Neural cell (in vitro differentiated cells): ENCODE results near the gene DAP. TPM values are rescaled to one million over a fixed set of nuclear protein-coding genes. Genes with fewer than 3 reads are reported as not detected.

ENCODE experiments used
- H2AFZ ChIP-seq: fragments of 200-600, 300-800 bp; sonication (generic), shearing (Covaris generic); 2 replicates; pipeline ENCODE4 v1.6.0; 2014; ENCODE audit warnings: low read depth, mild to moderate bottlenecking, antibody characterized with exemption, low read length, moderate library complexity
- H3F3A ChIP-seq: fragments of 200-600 bp; shearing (Covaris generic); 2 replicates; pipeline ENCODE4 v1.6.1; 2016; ENCODE audit warnings: mild to moderate bottlenecking, moderate library complexity, mixed read lengths, antibody characterized with exemption, low read length; ENCODE audit not compliant: insufficient read depth, poor library complexity, severe bottlenecking
- H3K27ac ChIP-seq: fragments of 200-600, 300-800 bp; sonication (generic), shearing (Covaris generic); 2 replicates; pipeline ENCODE4 v1.5.1; 2014; ENCODE audit warnings: mild to moderate bottlenecking, low read length, moderate library complexity
- H3K27me3 ChIP-seq: fragments of 300-800, 200-600 bp; sonication (generic), shearing (Covaris generic); 2 replicates; pipeline ENCODE4 v1.6.0; 2014; ENCODE audit warnings: mild to moderate bottlenecking, low read depth, low read length, moderate library complexity; ENCODE audit not compliant: insufficient read depth
- H3K36me3 ChIP-seq: fragments of 300-800, 200-600 bp; sonication (generic), shearing (Covaris generic); 2 replicates; pipeline ENCODE4 v1.5.1; 2014; ENCODE audit warnings: mild to moderate bottlenecking, antibody characterized with exemption, low read length, moderate library complexity; ENCODE audit not compliant: insufficient read depth
- H3K4me2 ChIP-seq: fragments of 300-800, 200-600 bp; sonication (generic), shearing (Covaris generic); 2 replicates; pipeline ENCODE4 v1.6.0; 2014; ENCODE audit warnings: mild to moderate bottlenecking, low read length
- H3K4me3 ChIP-seq: fragments of 300-800, 200-600 bp; sonication (generic), shearing (Covaris generic); 2 replicates; pipeline ENCODE4 v1.5.1; 2014; ENCODE audit warnings: mild to moderate bottlenecking, low read length, moderate library complexity
- H3K79me2 ChIP-seq: fragments of 200-600 bp; shearing (Covaris generic); replicated peaks from 2 replicates; pipeline ENCODE4 v1.6.0; 2014; ENCODE audit warnings: mild to moderate bottlenecking, low read length, moderate library complexity; ENCODE audit not compliant: insufficient read depth
- H3K9ac ChIP-seq: fragments of 300-800, 200-600 bp; sonication (generic), shearing (Covaris generic); 2 replicates; pipeline ENCODE4 v1.6.1; 2016; ENCODE audit warnings: mild to moderate bottlenecking, low read length, mixed read lengths
- H3K9me2 ChIP-seq: fragments of 200-600 bp; shearing (Covaris generic); 2 replicates; pipeline ENCODE4 v1.6.1; 2016; ENCODE audit warnings: mild to moderate bottlenecking, low read length, mixed read lengths; ENCODE audit not compliant: insufficient read depth
- H3K9me3 ChIP-seq: fragments of 200-600, 300-800 bp; sonication (generic), shearing (Covaris generic); 2 replicates; pipeline ENCODE4 v1.6.1; 2016; ENCODE audit warnings: mild to moderate bottlenecking, mixed run types, low read length, moderate library complexity, mixed read lengths
- H4K20me1 ChIP-seq: fragments of 200-600 bp; shearing (Covaris generic); 2 replicates; pipeline ENCODE4 v1.6.1; 2016; ENCODE audit warnings: mild to moderate bottlenecking, mixed run types; ENCODE audit not compliant: insufficient read depth
- CTCF ChIP-seq: fragments of 450-650 bp; IDR thresholded peaks from 2 replicates; pipeline ENCODE4 v1.5.1; 2014; ENCODE audit warnings: antibody characterized with exemption, mild to moderate bottlenecking, moderate library complexity; ENCODE audit not compliant: poor library complexity, severe bottlenecking
- EP300 ChIP-seq: fragments of 450-650 bp; conservative IDR thresholded peaks from 2 replicates; pipeline ENCODE4 v1.6.1; 2014; ENCODE audit warnings: antibody characterized with exemption, mild to moderate bottlenecking, moderate library complexity; ENCODE audit not compliant: poor library complexity, severe bottlenecking
- EZH2 ChIP-seq: fragments of 200-600, 300-800 bp; shearing (Covaris generic), sonication (generic); IDR thresholded peaks from 2 replicates; pipeline ENCODE4 v1.6.1; 2014; ENCODE audit warnings: antibody characterized with exemption, low read length, borderline replicate concordance, mild to moderate bottlenecking; ENCODE audit not compliant: insufficient read depth, poor library complexity, severe bottlenecking
- MXI1 ChIP-seq: fragments of 450-650 bp; conservative IDR thresholded peaks from 2 replicates; pipeline ENCODE4 v1.6.1; 2014; ENCODE audit warnings: antibody characterized with exemption, mild to moderate bottlenecking; ENCODE audit not compliant: poor library complexity, severe bottlenecking
- POLR2AphosphoS5 ChIP-seq: IDR thresholded peaks from 2 replicates; pipeline ENCODE4 v1.6.1; 2012
- RAD21 ChIP-seq: fragments of 450-650 bp; conservative IDR thresholded peaks from 2 replicates; pipeline ENCODE4 v1.6.1; 2014; ENCODE audit warnings: antibody characterized with exemption, mild to moderate bottlenecking, moderate library complexity
- SMC3 ChIP-seq: fragments of 450-650 bp; conservative IDR thresholded peaks from 2 replicates; pipeline ENCODE4 v1.6.1; 2014; ENCODE audit warnings: antibody characterized with exemption, mild to moderate bottlenecking, moderate library complexity; ENCODE audit not compliant: poor library complexity
- TAF1 ChIP-seq: IDR thresholded peaks from 2 replicates; pipeline ENCODE4 v1.6.1; 2012; ENCODE audit warnings: low read depth
- polyA plus RNA-seq: library from polyadenylated mRNA; depleted of rRNA; stranded (reverse); fragments of >200 nt; gene quantifications from 2 replicates; pipeline ENCODE4 v1.2.3, GENCODE V29; 2014
- TF ChIP-seq, protein P1 (sequence below): IDR thresholded peaks from 2 replicates; pipeline ENCODE4 v1.6.1; 2012; ENCODE audit warnings: borderline replicate concordance

DAP gene
- polyA plus RNA-seq, 1 donor from 2014 or later, result 9.3 TPM

DNA sequence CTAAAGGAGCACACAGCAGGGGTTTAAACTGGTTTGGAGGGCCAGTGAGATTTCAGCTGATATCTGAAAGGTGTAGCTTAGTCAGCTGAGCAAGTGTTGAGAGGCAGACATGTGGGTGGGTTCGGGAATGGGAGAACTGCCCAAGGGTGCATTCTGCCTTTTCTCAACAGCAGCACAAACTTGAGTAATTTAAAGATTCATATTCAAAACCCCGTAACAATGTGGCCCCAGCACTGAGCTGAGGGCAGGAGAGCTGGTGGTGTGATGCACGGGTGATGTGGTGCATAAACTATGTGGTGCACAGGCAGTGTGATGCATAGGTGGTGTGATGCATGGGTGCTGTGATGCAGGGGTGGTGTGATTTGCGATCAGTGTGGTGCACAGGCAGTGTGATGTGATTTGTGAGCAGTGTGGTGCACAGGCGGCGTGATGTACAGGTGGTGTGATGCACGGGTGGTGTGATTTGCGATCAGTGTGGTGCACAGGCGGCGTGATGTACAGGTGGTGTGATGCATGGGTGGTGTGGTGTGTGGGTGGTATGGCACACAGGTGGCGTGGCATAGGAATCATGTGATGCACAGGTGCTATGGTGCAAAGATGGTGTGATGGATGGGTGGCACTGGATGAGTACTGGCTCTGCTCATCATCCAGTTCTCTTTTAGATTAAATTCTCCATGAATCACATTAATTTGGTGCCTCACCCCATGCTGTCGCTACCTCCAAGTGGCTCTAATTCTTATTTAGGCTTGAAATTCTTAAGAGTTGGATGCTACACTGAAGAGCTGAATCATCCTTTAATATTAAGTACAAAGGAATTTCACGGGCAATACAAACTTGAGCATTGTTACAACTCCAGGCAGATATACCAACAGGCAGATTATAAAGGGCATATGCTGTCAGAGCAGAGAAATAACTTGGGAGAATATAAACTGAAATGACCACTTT lies 53.6 kb downstream of the DAP start:
- no peak overlapping the region for H3K9ac ChIP-seq
- H4K20me1 ChIP-seq, result no peaks in the 10 kb centered on the region

DNA sequence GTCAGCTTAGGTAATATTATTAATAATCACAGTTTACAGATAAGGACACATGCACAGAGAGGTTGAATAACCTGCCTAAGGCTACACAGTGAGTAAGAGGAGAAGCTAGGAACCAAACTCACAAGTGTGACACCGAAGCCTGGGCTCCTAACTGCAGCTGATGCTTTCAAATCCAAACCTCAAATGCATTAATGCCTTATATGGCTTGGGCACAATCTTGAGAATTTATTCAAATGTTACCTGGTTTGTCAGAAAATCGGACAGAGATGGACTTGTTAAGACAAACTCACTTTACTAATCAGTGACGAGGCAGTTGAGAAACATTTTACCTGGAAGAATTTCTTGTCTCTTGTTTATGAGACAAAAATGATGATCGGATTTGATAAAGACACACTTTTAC lies 54.7 kb downstream of the DAP start:
- Histone ChIP-seq H3K9me3 (no peaks in the 10 kb centered on the region), H3K4me3 (no peak overlapping the region), H3K27ac (no peak overlapping the region), H3K27me3 (no peaks in the 10 kb centered on the region), H3K4me2 (no peak overlapping the region), H3K36me3 (no peaks in the 10 kb centered on the region), H3K79me2 (no peaks in the 10 kb centered on the region), H2AFZ (no peak overlapping the region), H3K9me2 (no peaks in the 10 kb centered on the region), H3F3A (no peaks in the 10 kb centered on the region), H3K9ac (no peak overlapping the region), H4K20me1 (no peaks in the 10 kb centered on the region)
- TF ChIP-seq, protein P1, sequence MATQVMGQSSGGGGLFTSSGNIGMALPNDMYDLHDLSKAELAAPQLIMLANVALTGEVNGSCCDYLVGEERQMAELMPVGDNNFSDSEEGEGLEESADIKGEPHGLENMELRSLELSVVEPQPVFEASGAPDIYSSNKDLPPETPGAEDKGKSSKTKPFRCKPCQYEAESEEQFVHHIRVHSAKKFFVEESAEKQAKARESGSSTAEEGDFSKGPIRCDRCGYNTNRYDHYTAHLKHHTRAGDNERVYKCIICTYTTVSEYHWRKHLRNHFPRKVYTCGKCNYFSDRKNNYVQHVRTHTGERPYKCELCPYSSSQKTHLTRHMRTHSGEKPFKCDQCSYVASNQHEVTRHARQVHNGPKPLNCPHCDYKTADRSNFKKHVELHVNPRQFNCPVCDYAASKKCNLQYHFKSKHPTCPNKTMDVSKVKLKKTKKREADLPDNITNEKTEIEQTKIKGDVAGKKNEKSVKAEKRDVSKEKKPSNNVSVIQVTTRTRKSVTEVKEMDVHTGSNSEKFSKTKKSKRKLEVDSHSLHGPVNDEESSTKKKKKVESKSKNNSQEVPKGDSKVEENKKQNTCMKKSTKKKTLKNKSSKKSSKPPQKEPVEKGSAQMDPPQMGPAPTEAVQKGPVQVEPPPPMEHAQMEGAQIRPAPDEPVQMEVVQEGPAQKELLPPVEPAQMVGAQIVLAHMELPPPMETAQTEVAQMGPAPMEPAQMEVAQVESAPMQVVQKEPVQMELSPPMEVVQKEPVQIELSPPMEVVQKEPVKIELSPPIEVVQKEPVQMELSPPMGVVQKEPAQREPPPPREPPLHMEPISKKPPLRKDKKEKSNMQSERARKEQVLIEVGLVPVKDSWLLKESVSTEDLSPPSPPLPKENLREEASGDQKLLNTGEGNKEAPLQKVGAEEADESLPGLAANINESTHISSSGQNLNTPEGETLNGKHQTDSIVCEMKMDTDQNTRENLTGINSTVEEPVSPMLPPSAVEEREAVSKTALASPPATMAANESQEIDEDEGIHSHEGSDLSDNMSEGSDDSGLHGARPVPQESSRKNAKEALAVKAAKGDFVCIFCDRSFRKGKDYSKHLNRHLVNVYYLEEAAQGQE, result no peak
- TF ChIP-seq CTCF, result no peak
- no peak for TF ChIP-seq TAF1
- TF ChIP-seq RAD21, result no peak
- TF ChIP-seq SMC3, result no peak
- TF ChIP-seq POLR2AphosphoS5, result no peak
- TF ChIP-seq EZH2, result no peak
- TF ChIP-seq MXI1, result no peak
- no peak for TF ChIP-seq EP300

More for the DNA sequence above, 53.6 kb downstream of the DAP start:
- H3K79me2 ChIP-seq, result no peaks in the 10 kb centered on the region
- no peaks in the 10 kb centered on the region for H3K36me3 ChIP-seq
- no peak overlapping the region for H3K4me3 ChIP-seq
- H3K27ac ChIP-seq, result no peak overlapping the region
- H3F3A ChIP-seq, result no peaks in the 10 kb centered on the region
- TF ChIP-seq RAD21, result no peak
- TF ChIP-seq, protein P1, result no peak
- H3K9me2 ChIP-seq, result no peaks in the 10 kb centered on the region
- H3K4me2 ChIP-seq, result no peak overlapping the region
- no peak overlapping the region for H2AFZ ChIP-seq
- H3K9me3 ChIP-seq, result no peaks in the 10 kb centered on the region
- H3K27me3 ChIP-seq, result no peaks in the 10 kb centered on the region
